ENCODE measurements around the gene ANXA5. TPM values are rescaled to one million over a fixed set of nuclear protein-coding genes. Genes with fewer than 3 reads are reported as not detected.

Gene ANXA5
- total RNA-seq, 1 donor from 2014 or later, result 426 TPM

DNA sequence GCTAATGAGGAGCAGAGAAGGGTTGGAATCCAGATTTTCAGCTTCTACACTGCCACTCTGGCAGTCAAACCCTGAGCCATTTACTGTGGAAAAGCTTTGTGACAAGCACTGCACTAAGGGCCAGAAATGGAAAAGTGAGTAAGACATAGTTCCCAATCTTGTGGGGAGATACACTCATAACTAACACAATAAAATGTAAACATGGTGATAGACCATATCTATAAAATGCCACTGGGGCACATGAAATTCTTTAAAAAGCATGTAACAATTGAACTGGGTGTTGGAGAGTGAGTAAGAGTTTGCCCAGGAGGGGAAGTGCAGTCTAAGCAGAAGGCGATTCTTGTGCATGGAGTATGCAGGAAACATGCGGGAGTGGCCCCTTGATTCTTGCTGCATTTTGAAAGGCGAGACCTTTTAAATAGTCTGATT, 32.0 kb upstream of the ANXA5 start:
- Histone ChIP-seq H3K27ac (no peak overlapping the region), H3K4me3 (no peak overlapping the region), H3K4me1 (no peaks in the 10 kb centered on the region), H3K27me3 (ENCODE audit: low read depth) (no peaks in the 10 kb centered on the region), H3K36me3 (no peaks in the 10 kb centered on the region), H3K9me3 (no peaks in the 10 kb centered on the region)
- no peak for TF ChIP-seq CTCF (IDR thresholded peaks at IDR 0.05)
- intact Hi-C loops (cut with DNase I), result no loop called here
- DNase-seq (no peak), ATAC-seq (no peak)

GRCh38 chr4:121728066-121728465, 31.3 kb upstream of the ANXA5 start:
- intact Hi-C loops (cut with DNase I), result no loop called here
- no peak overlapping the region for H3K27ac ChIP-seq
- ATAC-seq, result no peak
- H3K9me3 ChIP-seq, result no peaks in the 10 kb centered on the region
- H3K4me1 ChIP-seq, result no peaks in the 10 kb centered on the region
- H3K27me3 ChIP-seq (ENCODE audit: low read depth), result no peaks in the 10 kb centered on the region
- no peak for DNase-seq
- no peak for TF ChIP-seq CTCF (IDR thresholded peaks at IDR 0.05)
- H3K4me3 ChIP-seq, result no peak overlapping the region
- H3K36me3 ChIP-seq, result no peaks in the 10 kb centered on the region

- DNase-seq, result no peak
- no peak overlapping the region for H3K4me3 ChIP-seq
- H3K27ac ChIP-seq, result no peak overlapping the region
- peak; percentile 70 for TF ChIP-seq CTCF (IDR thresholded peaks at IDR 0.05)
- H3K27me3 ChIP-seq (ENCODE audit: low read depth), result no peaks in the 10 kb centered on the region
- H3K4me1 ChIP-seq, result no peaks in the 10 kb centered on the region
- intact Hi-C loops (cut with DNase I), result no loop called here
- no peaks in the 10 kb centered on the region for H3K9me3 ChIP-seq
- ATAC-seq, result peak; percentile 87 to 91
- H3K36me3 ChIP-seq, result no peaks in the 10 kb centered on the region
Measured at GRCh38 chr4:121726642-121727268, 30.0 kb upstream of the ANXA5 start.

DNA sequence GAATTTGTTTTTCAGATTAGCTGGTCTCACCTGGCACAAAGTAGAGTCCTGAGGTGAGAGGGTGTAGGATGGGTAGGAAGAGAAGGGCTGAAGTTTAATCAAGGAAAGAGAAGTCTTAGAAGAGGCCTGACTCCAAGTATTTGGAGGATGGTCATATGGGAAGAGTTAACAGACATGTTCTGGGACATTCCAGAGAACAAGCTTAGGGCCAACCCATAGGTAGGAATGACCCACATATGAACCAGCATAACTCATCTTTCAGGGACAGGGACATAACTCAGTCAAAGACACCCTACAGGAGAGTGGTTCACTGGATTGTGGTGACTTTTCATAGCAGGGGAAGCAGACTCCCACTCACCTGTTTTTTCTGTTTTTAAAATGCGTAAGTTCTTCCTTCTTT, 27.9 kb upstream of the ANXA5 start:
- intact Hi-C loops (cut with DNase I), result no loop called here
- no peak for DNase-seq
- Histone ChIP-seq H3K9me3 (no peaks in the 10 kb centered on the region), H3K27me3 (ENCODE audit: low read depth) (no peaks in the 10 kb centered on the region), H3K4me3 (no peak overlapping the region), H3K4me1 (no peaks in the 10 kb centered on the region), H3K27ac (no peak overlapping the region), H3K36me3 (no peaks in the 10 kb centered on the region)
- no peak for TF ChIP-seq CTCF (IDR thresholded peaks at IDR 0.05)
- no peak for ATAC-seq

- Histone ChIP-seq H3K9me3 (no peaks in the 10 kb centered on the region), H3K36me3 (no peaks in the 10 kb centered on the region), H3K4me1 (peaks cover 9% of the 10 kb centered on the region), H3K27ac (no peak overlapping the region), H3K27me3 (ENCODE audit: low read depth) (no peaks in the 10 kb centered on the region), H3K4me3 (no peak overlapping the region)
- TF ChIP-seq CTCF (IDR thresholded peaks at IDR 0.05), result no peak
- intact Hi-C loops (cut with DNase I), result no loop called here
- DNase-seq (no peak), ATAC-seq (no peak)
Measured at GRCh38 chr4:121721700-121722099, 24.9 kb upstream of the ANXA5 start.
